Neuronal stem cell (in vitro differentiated cells): Measurements from ENCODE around the gene CELF1.
"Not testable (repeated sequence)": the region's sequence is repeated elsewhere in the genome, so short reads cannot be mapped to it uniquely, and the experiment has no call there.

Experiments
- DNase-seq: peaks from one replicate; pipeline ENCODE4 v3.0.0-alpha.2; 2013; ENCODE audit warnings: low spot score
- H2AFZ ChIP-seq: one replicate; pipeline ENCODE4 v1.6.1; 2013; ENCODE audit warnings: mild to moderate bottlenecking, low read length, inconsistent platforms
- H2AK5ac ChIP-seq: 2 replicates; pipeline ENCODE4 v1.6.1; 2013; ENCODE audit warnings: low read depth, mild to moderate bottlenecking, inconsistent platforms, low read length, moderate library complexity, mixed read lengths
- H2BK120ac ChIP-seq: 2 replicates; pipeline ENCODE4 v1.6.1; 2013; ENCODE audit warnings: low read depth, mild to moderate bottlenecking, inconsistent platforms, low read length, moderate library complexity, mixed read lengths
- H2BK12ac ChIP-seq: one replicate; pipeline ENCODE4 v1.6.1; 2013; ENCODE audit warnings: low read length, inconsistent platforms
- H2BK15ac ChIP-seq: 2 replicates; pipeline ENCODE4 v1.6.1; 2013; ENCODE audit warnings: mild to moderate bottlenecking, low read length, inconsistent platforms, mixed read lengths
- H2BK5ac ChIP-seq: one replicate; pipeline ENCODE4 v1.6.1; 2013; ENCODE audit warnings: inconsistent platforms, mild to moderate bottlenecking, low read length, moderate library complexity
- H3K14ac ChIP-seq: one replicate; pipeline ENCODE4 v1.6.1; 2013; ENCODE audit warnings: low read length, inconsistent platforms
- H3K18ac ChIP-seq: 2 replicates; pipeline ENCODE4 v1.6.1; 2013; ENCODE audit warnings: low read length, inconsistent platforms
- H3K23ac ChIP-seq: 2 replicates; pipeline ENCODE4 v1.6.1; 2013; ENCODE audit warnings: low read depth, mild to moderate bottlenecking, mixed read lengths, low read length, inconsistent platforms; ENCODE audit not compliant: poor library complexity
- H3K27ac ChIP-seq: replicated peaks from 3 replicates; pipeline ENCODE4 v1.5.1; 2013; ENCODE audit warnings: low read length, inconsistent platforms
- H3K27me3 ChIP-seq, 3 experiments: 2 replicates each; pipeline ENCODE4 v1.6.1; 2013; ENCODE audit warnings: low read length in 3 of 3, mild to moderate bottlenecking in 2 of 3, inconsistent platforms in 1 of 3, low read depth in 1 of 3, mixed read lengths in 1 of 3, moderate library complexity in 1 of 3; ENCODE audit not compliant: control insufficient read depth in 3 of 3, insufficient read depth in 3 of 3
- H3K36me3 ChIP-seq, 2 donors: replicated peaks in 1 of 2; 2 replicates each; pipeline ENCODE4 v1.6.1; 2013; ENCODE audit warnings: low read length in 2 of 2; ENCODE audit not compliant: control insufficient read depth in 2 of 2, insufficient read depth in 2 of 2
- H3K4ac ChIP-seq: 2 replicates; pipeline ENCODE4 v1.6.1; 2013; ENCODE audit warnings: inconsistent platforms, mild to moderate bottlenecking, low read length, moderate library complexity
- H3K4me1 ChIP-seq, 2 donors: 1 replicate in 1 of 2; 2 replicates in 1 of 2; pipeline ENCODE4 v1.6.1; 2013; ENCODE audit warnings: low read length in 2 of 2, low read depth in 1 of 2; ENCODE audit not compliant: control insufficient read depth in 2 of 2, insufficient read depth in 1 of 2
- H3K4me2 ChIP-seq: one replicate; pipeline ENCODE4 v1.6.1; 2013; ENCODE audit warnings: mild to moderate bottlenecking, low read length, inconsistent platforms; ENCODE audit not compliant: insufficient read depth, poor library complexity, severe bottlenecking
- H3K4me3 ChIP-seq, 2 donors: 2 replicates each; pipeline ENCODE4 v1.5.1; 2013; ENCODE audit warnings: low read length in 2 of 2, mild to moderate bottlenecking in 2 of 2, inconsistent platforms in 1 of 2, moderate library complexity in 1 of 2
- H3K79me1 ChIP-seq: one replicate; pipeline ENCODE4 v1.6.1; 2013; ENCODE audit warnings: low read depth, mild to moderate bottlenecking, inconsistent platforms, low read length, moderate library complexity
- H3K9ac ChIP-seq: one replicate; pipeline ENCODE4 v1.6.1; 2013; ENCODE audit warnings: mild to moderate bottlenecking, low read depth, low read length, inconsistent platforms; ENCODE audit not compliant: poor library complexity
- H3K9me3 ChIP-seq, 2 donors: replicated peaks in 1 of 2; 2 replicates each; pipeline versions ENCODE3 to v1.6.1; 2013; ENCODE audit warnings: low read length in 2 of 2, mild to moderate bottlenecking in 2 of 2, inconsistent platforms in 1 of 2, low read depth in 1 of 2, mixed read lengths in 1 of 2, moderate library complexity in 1 of 2; ENCODE audit not compliant: control insufficient read depth in 2 of 2, insufficient read depth in 1 of 2
- H4K8ac ChIP-seq: one replicate; pipeline ENCODE4 v1.6.1; 2013; ENCODE audit warnings: low read depth, mild to moderate bottlenecking, inconsistent platforms, low read length, moderate library complexity
- H4K91ac ChIP-seq: one replicate; pipeline ENCODE4 v1.6.1; 2013; ENCODE audit warnings: low read length, low read depth, mild to moderate bottlenecking, inconsistent platforms; ENCODE audit not compliant: poor library complexity
- WGBS, 2 donors: extraction: QIAGEN DNeasy Blood & Tissue Kit; methylation state at CpG; one replicate each; pipeline ENCODE4 v1.1.7; 2013; ENCODE audit warnings: missing lambda C conversion rate in 2 of 2, mixed read lengths in 1 of 2; ENCODE audit not compliant: insufficient read length in 2 of 2, insufficient replicate concordance in 1 of 2; ENCODE audit errors: extremely low coverage in 2 of 2; 5-methylcytosine and 5-hydroxymethylcytosine counted together

Gene CELF1

DNA sequence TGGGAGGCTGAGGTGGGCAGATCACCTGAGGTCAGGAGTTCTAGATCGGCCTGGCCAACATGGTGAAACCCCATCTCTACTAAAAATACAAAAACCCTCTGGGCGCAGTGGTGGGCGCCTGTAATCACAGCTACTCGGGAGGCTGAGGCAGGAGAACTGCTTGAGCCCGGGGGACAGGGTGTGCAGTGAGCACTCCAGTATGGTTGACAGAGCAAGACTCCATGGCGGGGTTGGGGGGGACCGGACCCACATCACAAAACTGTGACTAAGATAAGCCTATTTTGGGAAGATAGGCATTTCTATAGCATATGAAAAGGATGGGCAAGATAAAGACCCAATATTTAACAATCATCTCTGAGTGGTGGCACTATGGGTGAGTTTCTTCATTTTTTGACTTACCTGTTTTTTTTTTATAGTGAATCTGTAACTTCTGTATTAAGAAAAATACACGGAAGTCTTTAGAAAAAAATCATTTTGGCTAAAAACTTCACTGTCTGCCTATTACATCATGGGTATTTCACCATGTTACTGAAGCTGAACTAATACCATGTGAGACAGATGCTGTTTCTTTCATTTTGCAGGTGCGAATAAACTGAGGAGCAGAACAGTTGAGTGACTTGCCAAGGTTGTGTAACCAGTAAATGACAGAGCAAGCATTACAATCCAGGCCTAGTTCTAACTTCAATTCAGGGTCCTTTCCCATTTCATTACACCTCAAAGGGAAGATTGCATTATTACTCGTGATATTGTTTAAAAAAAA, 2.5 kb downstream of the CELF1 start:
- no peak overlapping the region for H2BK5ac ChIP-seq
- DNase-seq: no peak
- H3K9me3 ChIP-seq: no peaks in the 10 kb centered on the region
- no peak overlapping the region for H3K4ac ChIP-seq
- H4K91ac ChIP-seq: no peak overlapping the region
- no peak overlapping the region for H2AFZ ChIP-seq
- H3K27ac ChIP-seq: no peak overlapping the region
- no peak overlapping the region for H4K8ac ChIP-seq
- no peak overlapping the region for H2AK5ac ChIP-seq
- H2BK120ac ChIP-seq: no peak overlapping the region
- H3K23ac ChIP-seq: no peak overlapping the region
- no peak overlapping the region for H2BK15ac ChIP-seq
- no peak overlapping the region for H3K4me3 ChIP-seq
- no peaks in the 10 kb centered on the region for H3K27me3 ChIP-seq
- no peak overlapping the region for H3K14ac ChIP-seq
- no CpG with 5 or more reads among the region's 10 CpGs for WGBS, 2 donors
- peaks cover 8% of the 10 kb centered on the region for H3K79me1 ChIP-seq
- H3K9ac ChIP-seq: no peak overlapping the region
- H3K18ac ChIP-seq: no peak overlapping the region
- H3K4me1 ChIP-seq: peaks cover 4 to 14% of the 10 kb centered on the region in 2 donors
- H3K36me3 ChIP-seq: peaks cover 0 to 52% of the 10 kb centered on the region in 2 donors
- no peak overlapping the region for H2BK12ac ChIP-seq
- no peak overlapping the region for H3K4me2 ChIP-seq

DNA sequence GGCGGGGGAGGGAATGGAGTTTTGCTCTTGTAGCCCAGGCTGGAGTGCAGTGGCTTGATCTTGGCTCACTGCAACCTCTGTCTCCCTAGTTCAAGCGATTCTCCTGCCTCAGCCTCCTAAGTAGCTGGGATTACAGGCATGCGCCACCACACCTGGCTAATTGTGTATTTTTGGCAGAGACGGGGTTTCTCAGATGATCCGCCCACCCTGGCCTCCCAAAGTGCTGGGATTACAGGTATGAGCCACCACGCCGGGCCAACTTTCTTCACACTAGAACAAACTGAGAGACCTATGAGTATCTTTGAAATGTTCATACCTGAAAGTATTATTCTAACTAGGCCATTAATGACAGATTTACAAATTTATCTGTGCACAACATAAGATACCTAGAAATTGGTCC, 6.7 kb downstream of the CELF1 start:
- H2AK5ac ChIP-seq, H2BK15ac ChIP-seq, H4K91ac ChIP-seq, H3K27ac ChIP-seq, H3K4ac ChIP-seq, H3K23ac ChIP-seq, H3K9ac ChIP-seq, H2BK5ac ChIP-seq, H2AFZ ChIP-seq, H3K4me2 ChIP-seq, H2BK120ac ChIP-seq, H2BK12ac ChIP-seq, H3K9me3 ChIP-seq, DNase-seq, H3K18ac ChIP-seq, H4K8ac ChIP-seq, H3K14ac ChIP-seq, H3K4me1 ChIP-seq, H3K27me3 ChIP-seq, H3K4me3 ChIP-seq, H3K79me1 ChIP-seq: not testable (repeated sequence)
- WGBS, 2 donors: no CpG with 5 or more reads among the region's 7 CpGs
- peaks cover 0 to 73% of the 10 kb centered on the region in 2 donors for H3K36me3 ChIP-seq

DNA sequence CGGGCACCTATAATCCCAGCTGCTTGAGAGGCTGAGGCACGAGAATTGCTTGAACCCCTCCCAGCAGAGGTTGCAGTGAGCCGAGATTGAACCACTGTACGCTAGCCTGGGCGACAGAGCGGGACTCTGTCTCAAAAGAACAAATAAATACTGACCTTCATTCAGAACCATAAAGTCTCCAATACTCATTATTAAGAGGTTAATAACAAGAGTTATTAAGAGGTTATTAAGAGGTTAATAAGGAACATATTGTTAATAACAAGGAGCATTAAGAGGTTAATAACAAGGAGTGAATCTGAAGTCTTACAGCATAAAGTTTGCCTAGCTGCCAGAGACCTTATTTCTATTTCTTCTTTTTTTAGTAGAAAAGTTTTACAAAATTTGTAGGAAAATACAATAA, 7.6 kb downstream of the CELF1 start:
- Histone ChIP-seq H3K4me3 (no peak overlapping the region), H2BK5ac (no peak overlapping the region), H3K18ac (no peak overlapping the region), H3K9me3 (no peaks in the 10 kb centered on the region), H3K27ac (no peak overlapping the region), H3K23ac (no peak overlapping the region), H4K91ac (no peak overlapping the region), H3K9ac (no peak overlapping the region), H3K4me1 (no peaks in the 10 kb centered on the region), H3K4ac (no peak overlapping the region), H2AK5ac (no peak overlapping the region), H2BK12ac (no peak overlapping the region), H3K79me1 (peaks cover 7% of the 10 kb centered on the region), H3K4me2 (no peak overlapping the region), H3K36me3 (peaks cover 0 to 71% of the 10 kb centered on the region in 2 donors), H3K27me3 (no peaks in the 10 kb centered on the region), H4K8ac (no peak overlapping the region), H2AFZ (no peak overlapping the region), H2BK120ac (no peak overlapping the region), H2BK15ac (no peak overlapping the region), H3K14ac (no peak overlapping the region)
- no peak for DNase-seq
- no CpG with 5 or more reads among the region's 6 CpGs for WGBS, 2 donors

DNA sequence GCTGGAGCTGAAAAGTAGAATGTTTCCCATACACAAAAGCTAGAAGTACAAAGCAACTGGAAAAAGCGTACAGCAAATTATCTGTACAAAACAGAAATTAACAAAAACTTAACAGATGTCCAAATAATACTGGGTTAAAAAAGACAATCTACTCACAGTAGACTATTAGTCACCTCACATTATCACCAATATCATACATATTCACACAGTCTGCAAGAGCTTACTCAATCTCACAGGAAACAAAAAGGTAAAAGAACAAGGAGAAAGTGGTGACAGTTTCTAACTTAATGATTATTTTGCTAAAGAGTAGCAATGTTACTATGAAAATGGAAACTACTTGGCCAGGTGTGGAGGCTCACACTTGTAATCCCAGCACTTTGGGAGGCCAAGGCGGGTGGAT, 11.9 kb downstream of the CELF1 start:
- Histone ChIP-seq H2AK5ac (no peak overlapping the region), H3K27me3 (no peaks in the 10 kb centered on the region), H3K9ac (no peak overlapping the region), H3K14ac (no peak overlapping the region), H3K18ac (no peak overlapping the region), H2AFZ (no peak overlapping the region), H4K91ac (no peak overlapping the region), H3K36me3 (peaks cover 0 to 52% of the 10 kb centered on the region in 2 donors), H3K4me2 (no peak overlapping the region), H3K27ac (no peak overlapping the region), H3K79me1 (peaks cover 4% of the 10 kb centered on the region), H3K23ac (no peak overlapping the region), H3K9me3 (no peaks in the 10 kb centered on the region), H3K4ac (no peak overlapping the region), H3K4me1 (peaks cover 0 to 5% of the 10 kb centered on the region in 2 donors), H3K4me3 (no peak overlapping the region), H4K8ac (no peak overlapping the region), H2BK15ac (no peak overlapping the region), H2BK12ac (no peak overlapping the region), H2BK120ac (no peak overlapping the region), H2BK5ac (no peak overlapping the region)
- WGBS, 2 donors: no CpG with 5 or more reads among the region's 2 CpGs
- no peak for DNase-seq
